Left forelimb (tissue), 1 donor: Measurements from ENCODE around the gene NUP153.
A peak's percentile ranks its signal among the peaks of the same experiment; 100 is the strongest.
"Not testable (repeated sequence)": the region's sequence is repeated elsewhere in the genome, so short reads cannot be mapped to it uniquely, and the experiment has no call there.

ENCODE experiments used
- DNase-seq: peaks from one replicate; pipeline ENCODE4 v3.0.0-alpha.2; 2018; ENCODE audit warnings: low spot score

The NUP153 gene

GRCh38 chr6:17706580-17707370, at the start of gene NUP153:
Gene NUP153 (minus strand): TSS chr6:17706925. CDS start chr6:17706387, 538 bp downstream.
- DNase-seq: peak; percentile 100

DNA sequence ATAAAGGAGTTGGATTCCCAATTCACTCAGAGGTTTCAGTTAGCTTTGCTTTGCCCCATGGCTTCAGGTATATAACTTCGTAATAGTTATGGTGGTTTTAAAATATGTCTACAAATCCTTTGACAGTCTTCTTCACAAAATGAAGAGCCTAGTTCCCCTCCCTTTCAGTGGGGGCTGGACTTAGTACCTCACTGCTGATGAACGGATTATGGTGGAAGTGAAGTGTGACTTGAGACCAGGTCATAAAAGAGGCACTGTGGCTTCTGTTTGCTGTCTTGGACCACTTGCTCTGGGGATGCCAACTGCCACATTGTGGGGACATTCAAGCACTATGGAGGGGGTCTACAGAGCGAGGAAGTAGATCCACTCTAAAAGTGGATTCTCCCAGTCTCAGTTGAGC, 47.5 kb upstream of the NUP153 start:
- no peak for DNase-seq

DNA sequence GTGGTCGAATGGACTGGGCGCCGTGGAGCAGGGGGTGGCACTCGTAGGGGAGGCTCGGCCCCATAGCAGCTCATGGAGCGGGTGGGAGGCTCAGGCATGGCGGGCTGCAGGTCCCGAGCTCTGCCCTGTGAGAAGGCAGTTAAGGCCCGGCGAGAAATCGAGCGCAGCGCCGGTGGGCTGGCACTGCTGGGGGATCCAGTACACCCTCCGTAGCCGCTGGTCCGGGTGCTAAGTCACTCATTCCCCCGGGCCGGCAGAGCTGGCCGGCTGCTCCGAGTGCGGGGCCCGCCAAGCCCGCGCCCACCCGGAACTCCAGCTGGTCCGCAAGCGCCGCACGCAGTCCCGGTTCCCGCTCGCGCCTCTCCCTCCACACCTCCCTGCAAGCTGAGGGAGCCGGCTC, 38.6 kb upstream of the NUP153 start:
- not testable (repeated sequence) for DNase-seq

GRCh38 chr6:17744757-17745308, 38.1 kb upstream of the NUP153 start:
- not testable (repeated sequence) for DNase-seq

DNA sequence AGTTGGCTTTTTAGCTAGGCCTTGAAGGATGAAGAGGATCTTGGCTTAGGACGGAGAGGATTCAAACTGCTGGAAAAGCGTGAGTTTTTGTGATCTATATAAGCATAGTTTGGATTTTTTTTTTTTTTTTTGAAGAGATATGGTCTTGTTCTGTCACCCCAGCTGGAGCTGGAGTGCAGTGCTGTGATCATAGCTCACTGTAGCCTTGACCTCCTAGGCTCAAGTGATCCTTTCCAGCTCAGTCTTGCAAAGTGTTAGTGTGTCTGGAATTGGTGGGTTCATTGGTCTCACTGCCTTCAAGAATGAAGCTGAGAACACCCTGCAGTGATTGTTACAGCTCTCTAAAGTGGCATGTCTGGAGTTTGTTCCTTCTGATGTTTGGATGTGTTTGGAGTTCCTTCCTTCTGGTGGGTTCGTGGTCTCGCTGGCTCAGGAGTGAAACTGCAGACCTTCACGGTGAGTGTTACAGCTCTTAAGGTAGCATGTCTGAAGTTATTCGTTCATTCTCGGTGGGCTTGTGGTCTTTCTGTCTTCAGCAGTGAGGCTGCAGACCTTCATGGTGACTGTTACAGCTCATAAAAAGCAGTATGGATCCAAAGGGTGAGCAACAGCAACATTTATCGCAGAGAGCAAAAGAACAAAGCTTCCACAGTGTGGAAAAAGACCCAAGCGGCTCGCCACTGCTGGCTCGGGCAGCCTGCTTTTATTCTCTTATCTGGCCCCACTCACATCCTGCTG, 37.5 kb upstream of the NUP153 start:
- DNase-seq: no peak

DNA sequence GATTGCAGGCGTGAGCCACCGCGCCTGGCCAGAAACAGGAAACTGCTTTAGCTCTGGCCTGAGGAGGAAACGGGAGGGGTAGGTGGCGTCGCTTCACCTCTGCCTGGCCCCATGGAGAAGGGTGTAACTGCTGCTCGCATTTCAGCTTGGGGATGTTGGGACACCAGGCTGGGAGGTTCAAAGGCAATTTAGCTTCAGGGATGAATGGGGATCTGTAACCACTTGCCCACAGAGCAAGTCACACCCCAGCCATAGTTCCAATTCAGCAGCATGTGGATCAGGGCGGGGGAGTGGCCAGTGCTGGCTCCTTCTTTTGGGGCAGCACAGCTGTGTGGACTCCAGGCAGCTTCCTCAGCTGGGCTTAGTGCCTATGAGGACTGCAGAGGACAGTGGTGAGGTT, 34.8 kb upstream of the NUP153 start:
- no peak for DNase-seq

DNA sequence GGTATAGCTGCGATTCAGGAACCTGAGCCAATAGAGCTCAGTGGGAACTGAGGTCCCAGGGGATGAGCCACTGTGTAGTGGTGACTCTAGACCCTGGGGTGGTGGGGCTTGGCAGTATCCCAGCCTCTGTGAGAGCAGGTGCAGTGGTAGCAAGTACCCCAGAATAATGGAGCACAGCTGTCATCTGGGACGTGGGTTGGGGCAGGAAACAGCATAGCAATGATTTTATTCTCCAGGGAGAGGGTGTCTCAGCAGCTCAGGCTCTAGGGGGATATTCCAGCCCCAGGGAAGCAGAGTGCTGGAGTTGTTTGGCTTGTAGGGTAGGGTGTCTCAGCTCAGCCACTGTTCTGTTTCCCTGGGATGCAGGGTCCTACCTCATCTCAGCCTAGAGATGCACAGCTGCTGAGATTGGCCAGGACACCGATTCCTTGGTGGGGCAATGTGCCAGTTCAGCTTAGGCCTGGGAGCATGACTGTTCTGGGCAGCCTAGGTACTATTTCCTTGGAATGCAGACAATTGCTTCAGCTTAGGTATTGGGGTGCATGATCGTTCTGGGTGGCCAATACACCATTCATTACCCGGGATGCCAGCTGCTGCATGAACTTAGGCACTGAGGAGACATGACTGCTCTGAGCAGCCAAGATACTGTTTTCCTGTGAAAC, 34.0 kb upstream of the NUP153 start:
- no peak for DNase-seq

DNA sequence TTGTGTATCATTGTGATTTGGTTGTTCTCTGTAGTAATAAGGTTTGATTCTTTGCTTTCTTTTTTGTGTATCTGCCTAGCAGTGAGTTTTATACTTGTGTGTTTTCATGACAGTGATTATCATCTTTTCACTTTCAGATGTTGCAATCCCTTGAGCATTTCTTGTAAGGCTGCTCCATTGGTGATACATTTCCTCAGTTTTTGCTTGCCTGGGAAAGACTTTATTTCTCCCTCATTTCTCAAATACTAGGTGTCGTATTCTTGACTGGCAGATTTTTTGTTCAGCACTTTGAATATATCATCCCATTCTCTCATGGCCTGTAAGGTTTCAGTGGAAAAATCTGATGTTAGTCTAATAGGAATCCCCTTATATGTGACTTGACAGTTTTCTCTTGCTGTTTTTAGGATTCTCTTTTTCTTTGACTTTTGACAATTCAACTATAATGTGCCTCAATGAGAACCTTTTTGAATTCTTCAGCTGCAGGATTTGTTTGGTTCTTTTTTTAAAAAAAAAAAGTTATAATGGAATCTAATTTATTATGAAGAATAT, 31.1 kb upstream of the NUP153 start:
- DNase-seq: no peak

GRCh38 chr6:17735311-17735710, 28.6 kb upstream of the NUP153 start:
- not testable (repeated sequence) for DNase-seq

DNA sequence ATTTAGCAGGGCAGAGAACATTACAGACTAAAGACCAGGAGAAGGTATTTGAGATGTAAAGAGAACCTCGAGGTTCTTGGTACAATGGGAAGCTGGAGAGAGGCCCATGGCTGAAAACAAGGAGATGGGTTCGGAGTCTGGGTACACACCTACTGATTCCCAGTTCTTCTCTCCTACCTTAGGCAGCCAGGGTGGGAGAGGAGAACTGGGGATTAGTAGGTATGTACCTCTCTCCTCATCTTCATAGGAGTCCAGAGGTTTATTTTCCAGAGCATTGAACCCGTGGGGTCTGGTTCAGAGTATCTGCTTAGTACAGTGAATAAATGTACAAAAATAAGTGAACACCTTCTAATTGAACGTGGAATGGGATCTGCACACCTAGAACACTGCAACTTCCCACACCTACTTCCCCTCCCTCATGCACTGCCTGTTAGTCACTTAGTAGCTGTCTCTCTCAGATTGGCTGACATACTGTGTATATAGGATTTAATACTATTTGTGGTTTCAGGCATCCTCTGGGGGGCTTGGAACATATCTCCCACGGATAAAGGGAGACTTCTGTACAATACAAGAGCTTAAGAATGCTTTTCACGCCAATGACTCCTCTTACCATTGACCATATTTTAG, 23.5 kb upstream of the NUP153 start:
- no peak for DNase-seq

GRCh38 chr6:17729223-17730077, 22.7 kb upstream of the NUP153 start:
- DNase-seq: no peak

- no peak for DNase-seq
Observed at GRCh38 chr6:17728551-17729222, 22.0 kb upstream of the NUP153 start.

DNA sequence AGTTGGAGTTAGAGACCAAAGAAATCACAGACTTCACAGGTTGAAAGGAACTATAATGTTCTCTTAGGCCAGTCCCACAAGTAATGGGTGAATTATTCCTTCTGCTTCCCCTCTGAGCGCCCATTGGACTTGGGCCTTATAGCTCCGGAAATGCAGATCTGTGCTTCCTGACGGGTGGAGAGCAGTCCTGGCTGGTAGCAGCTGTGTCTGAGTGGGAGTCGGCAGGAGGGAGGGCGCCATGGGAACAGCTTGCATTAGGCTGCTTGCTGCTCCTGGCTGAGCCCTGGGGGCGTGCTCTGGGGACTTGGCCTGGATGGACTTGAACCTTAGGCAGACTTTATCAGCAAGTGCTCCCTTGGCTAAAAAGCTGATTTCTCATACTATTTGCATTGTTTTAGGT, 18.4 kb upstream of the NUP153 start:
- no peak for DNase-seq

DNA sequence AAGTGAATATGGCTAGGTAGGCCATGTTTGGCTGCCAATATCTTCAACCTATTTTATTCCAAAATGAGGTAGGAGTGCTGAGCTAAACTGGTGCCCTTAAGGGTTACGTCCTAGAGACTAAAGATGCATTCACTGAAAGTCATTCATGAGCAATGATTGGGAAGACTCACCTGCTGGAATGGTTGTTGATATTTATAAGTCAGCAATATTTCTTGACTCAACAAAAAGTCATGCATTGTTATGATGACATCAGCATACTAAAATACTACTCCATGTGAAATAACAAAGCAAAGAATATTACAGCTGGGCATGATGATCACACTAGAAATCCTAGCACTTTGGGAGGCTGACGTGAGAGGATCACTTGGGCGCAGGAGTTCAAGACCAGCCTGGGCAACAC, 17.6 kb upstream of the NUP153 start:
- DNase-seq: no peak

GRCh38 chr6:17721671-17722070, 14.9 kb upstream of the NUP153 start:
- DNase-seq: no peak

- no peak for DNase-seq
Observed at GRCh38 chr6:17719323-17720041, 12.8 kb upstream of the NUP153 start.

- no peak for DNase-seq
Observed at GRCh38 chr6:17716221-17716620, 9.5 kb upstream of the NUP153 start.

DNA sequence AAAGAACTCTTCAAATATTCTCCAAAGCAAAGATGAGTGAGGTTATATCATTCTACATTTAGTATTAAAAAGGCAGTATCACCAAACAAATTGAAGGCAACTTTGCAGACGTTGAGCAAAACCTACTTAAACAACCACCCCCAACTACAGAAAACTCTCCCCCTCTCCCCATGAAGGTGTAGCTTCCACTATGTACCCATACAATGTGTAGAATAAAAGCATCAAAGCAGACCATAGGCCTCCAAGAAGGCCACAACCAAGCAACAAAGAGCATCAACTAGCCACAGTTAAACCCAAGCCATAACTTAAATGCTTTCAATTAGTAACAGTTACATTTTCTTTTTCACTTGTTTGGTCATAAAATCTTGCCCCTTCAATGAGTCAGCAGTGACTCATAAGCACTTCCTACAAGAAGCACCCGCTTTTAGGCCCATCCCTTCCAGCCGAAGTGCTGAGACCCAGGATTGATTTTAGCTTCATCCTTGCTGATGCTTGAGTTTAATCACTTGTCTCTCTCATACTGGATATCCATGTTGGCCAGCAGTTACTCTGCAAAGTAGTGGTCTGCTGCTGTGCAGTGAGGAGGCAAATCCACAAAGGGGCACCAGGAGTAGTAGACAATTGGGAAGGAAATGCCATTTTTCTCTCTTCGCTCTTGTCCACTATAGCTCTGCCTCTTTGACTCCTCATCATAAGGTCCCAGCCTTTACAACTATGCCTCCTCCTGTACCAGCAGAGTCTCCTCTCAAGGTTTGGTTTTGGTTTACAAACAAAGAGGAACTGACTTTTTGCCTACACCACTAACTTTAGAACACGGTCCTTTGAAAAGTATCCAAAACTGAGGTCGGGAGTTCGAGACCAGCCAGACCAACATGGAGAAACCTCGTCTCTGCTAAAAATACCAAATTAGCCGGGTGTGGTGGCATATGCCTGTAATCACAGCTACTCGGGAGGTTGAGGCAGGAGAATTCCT, 8.4 kb upstream of the NUP153 start:
- DNase-seq: no peak
